Ovary (tissue), 9 donors: ENCODE measurements around the gene MGAT4C. TPM values are rescaled to one million over a fixed set of nuclear protein-coding genes. Genes with fewer than 3 reads are reported as not detected.

Experiments used
- DNase-seq, 5 donors: peaks; one replicate each; pipeline ENCODE4 v3.0.0-alpha.2; 2019 to 2020
- H3K27ac ChIP-seq, 2 donors: fragments of 200-600 bp; one replicate each; pipeline versions ENCODE4 v1.5.1 to v1.8.0; 2019 to 2022
- H3K27me3 ChIP-seq: fragments of 200-600 bp; one replicate; pipeline ENCODE4 v1.8.0; 2022
- H3K36me3 ChIP-seq: fragments of 200-600 bp; sonication (generic); one replicate; pipeline ENCODE4 v1.5.1; 2019
- H3K4me1 ChIP-seq: one replicate; pipeline ENCODE4 v1.8.1; 2013; ENCODE audit warnings: mild to moderate bottlenecking, moderate library complexity; ENCODE audit not compliant: insufficient read depth
- H3K4me3 ChIP-seq: fragments of 200-600 bp; sonication (generic); one replicate; pipeline ENCODE4 v1.5.1; 2017
- H3K9me3 ChIP-seq, 2 donors: fragments of 200-600 bp in 1 of 2; sonication (generic) in 1 of 2; one replicate each; pipeline versions ENCODE4 v1.5.1 to v1.8.1; 2013 to 2019; ENCODE audit warnings: mild to moderate bottlenecking in 1 of 2, moderate library complexity in 1 of 2
- CTCF ChIP-seq, 3 donors: fragments of 450-650 bp in 2 of 3; fragments of 200-600 bp in 1 of 3; IDR thresholded peaks; one replicate each; pipeline versions ENCODE4 v1.5.1 to v1.8.0; 2016 to 2022; ENCODE audit warnings: antibody characterized with exemption in 3 of 3, mild to moderate bottlenecking in 1 of 3
- EP300 ChIP-seq: sonication (generic); formaldehyde crosslinking; IDR thresholded peaks from one replicate; pipeline ENCODE4 v1.6.1; 2017; ENCODE audit warnings: antibody characterized with exemption
- POLR2A ChIP-seq: fragments of 450-650 bp; IDR thresholded peaks from one replicate; pipeline ENCODE4 v1.6.1; 2017; ENCODE audit warnings: antibody characterized with exemption, mild to moderate bottlenecking, moderate library complexity
- WGBS, 3 donors: extraction: QIAGEN DNeasy Blood & Tissue Kit in 1 of 3; methylation state at CpG; one replicate each; pipeline versions ENCODE4 v1.1.5 to v1.1.7; 2013 to 2017; 5-methylcytosine and 5-hydroxymethylcytosine counted together
- intact Hi-C, 4 donors: fragments of 100-400 bp; cut with DNase I; formaldehyde crosslinking; loops; one replicate each; pipeline versions ENCODE4 v1.11.0 to v1.15.1; 2022 to 2023
- polyA plus RNA-seq, 2 donors: library from polyadenylated mRNA; stranded (reverse); fragments of 200-250 nt in 1 of 2; fragments of 350-450 nt in 1 of 2; fragmentation: Illumina TruSeq in 1 of 2; extraction: RNeasy Lipid Tissue Mini Kit (QIAGEN cat#74804) in 1 of 2; gene quantifications; one replicate each; pipeline ENCODE4 v1.2.3, GENCODE V29; 2013 to 2014
- total RNA-seq, 7 donors: library from RNA; depleted of rRNA in 2 of 7; stranded (reverse); fragments of >200 nt in 2 of 7; fragmentation: NEBNext Ultra II Directional in 3 of 7; extraction: Animal tissue kit (Norgen Biotek cat#: 25700) in 3 of 7; gene quantifications; one replicate each; pipeline versions ENCODE4 v1.1.0 to v1.2.4, GENCODE V29; 2016 to 2023
- donor health status: DM: no; HTN: no; CAD: no; lungs with moderate emphysema.
- donor health status: DM: no; HTN: no; CAD: no.
- donor health status: Bipolar disorder and iron deficiency.
- donor health status: DM: yes; HTN: yes; CAD: no.
- donor health status: DM: no; HTN: no; CAD: no.
- donor health status: DM: yes; HTN: yes; CAD: no.

Gene MGAT4C
- total and polyA plus RNA-seq, 9 donors, result under 0.01 to 0.32 (median 0.05) TPM; not detected in 2

GRCh38 chr12:86118161-86118560 lies 138.0 kb downstream of the MGAT4C start:
- 75 to 81% (median 76%) methylated on average over 2 of the region's 2 CpGs for whole genome bisulfite sequencing, 3 donors
- Histone ChIP-seq H3K36me3 (no peaks in the 10 kb centered on the region), H3K27ac (no peak overlapping the region), H3K4me1 (no peaks in the 10 kb centered on the region), H3K27me3 (no peaks in the 10 kb centered on the region), H3K4me3 (no peak overlapping the region), H3K9me3 (no peaks in the 10 kb centered on the region)
- no peak for DNase-seq
- intact Hi-C loops, result no loop called here
- TF ChIP-seq CTCF (IDR thresholded peaks at IDR 0.05) (no peak), POLR2A (no peak), EP300 (no peak)

GRCh38 chr12:86117711-86118110 lies 138.5 kb downstream of the MGAT4C start:
- no peak for DNase-seq
- no peaks in the 10 kb centered on the region for H3K9me3 ChIP-seq
- no peak for TF ChIP-seq EP300
- TF ChIP-seq POLR2A, result no peak
- no peak overlapping the region for H3K27ac ChIP-seq
- intact Hi-C loops, result no loop called here
- 38 to 49% (median 44%) methylated on average over 1 of the region's 1 CpG for WGBS, 3 donors
- H3K4me1 ChIP-seq, result no peaks in the 10 kb centered on the region
- H3K27me3 ChIP-seq, result no peaks in the 10 kb centered on the region
- H3K36me3 ChIP-seq, result no peaks in the 10 kb centered on the region
- H3K4me3 ChIP-seq, result no peak overlapping the region

- no peaks in the 10 kb centered on the region for H3K27me3 ChIP-seq
- no peak overlapping the region for H3K27ac ChIP-seq
- no peaks in the 10 kb centered on the region for H3K4me1 ChIP-seq
- no peak for DNase-seq
- intact Hi-C loops, result no loop called here
- TF ChIP-seq POLR2A (no peak), CTCF (IDR thresholded peaks at IDR 0.05) (no peak), EP300 (no peak)
- 82 to 91% (median 84%) methylated on average over 9 of the region's 9 CpGs for WGBS, 3 donors
- H3K36me3 ChIP-seq, result no peaks in the 10 kb centered on the region
- no peak overlapping the region for H3K4me3 ChIP-seq
- H3K9me3 ChIP-seq, result no peaks in the 10 kb centered on the region
Observed at GRCh38 chr12:86104087-86104486, 152.1 kb downstream of the MGAT4C start.

- TF ChIP-seq EP300, result no peak
- TF ChIP-seq POLR2A, result no peak
- no peak for TF ChIP-seq CTCF (IDR thresholded peaks at IDR 0.05)
- Histone ChIP-seq H3K27ac (no peak overlapping the region), H3K9me3 (no peaks in the 10 kb centered on the region), H3K4me3 (no peak overlapping the region), H3K4me1 (no peaks in the 10 kb centered on the region), H3K27me3 (no peaks in the 10 kb centered on the region), H3K36me3 (no peaks in the 10 kb centered on the region)
- DNase-seq, result no peak
- intact Hi-C loops, result no loop called here
Observed at GRCh38 chr12:86097161-86097560, 159.0 kb downstream of the MGAT4C start.

GRCh38 chr12:86091681-86092080 lies 164.5 kb downstream of the MGAT4C start:
- Histone ChIP-seq H3K9me3 (no peaks in the 10 kb centered on the region), H3K4me1 (no peaks in the 10 kb centered on the region), H3K27ac (no peak overlapping the region), H3K36me3 (no peaks in the 10 kb centered on the region), H3K4me3 (no peak overlapping the region), H3K27me3 (no peaks in the 10 kb centered on the region)
- no peak for TF ChIP-seq CTCF (IDR thresholded peaks at IDR 0.05)
- TF ChIP-seq EP300, result no peak
- TF ChIP-seq POLR2A, result no peak
- intact Hi-C loops, result no loop called here
- DNase-seq, result no peak
- 41 to 49% (median 43%) methylated on average over 3 of the region's 3 CpGs for WGBS, 3 donors
